Adrenal gland (tissue), 12 donors: Measurements from ENCODE around the gene MAPKAP1. TPM values are rescaled to one million over a fixed set of nuclear protein-coding genes. Genes with fewer than 3 reads are reported as not detected.

Experiments used
- DNase-seq, 7 donors: peaks; one replicate each; pipeline ENCODE4 v3.0.0-alpha.2; 2019 to 2020
- H3K27ac ChIP-seq, 5 donors: fragments of 200-600 bp; sonication (generic) in 4 of 5; 1 replicate in 3 of 5; 2 replicates in 2 of 5; pipeline versions ENCODE4 v1.5.1 to v1.8.0; 2016 to 2020; ENCODE audit warnings: mild to moderate bottlenecking in 1 of 5
- H3K27me3 ChIP-seq: fragments of 200-600 bp; 2 replicates; pipeline ENCODE4 v1.8.0; 2021
- H3K36me3 ChIP-seq, 2 donors: fragments of 200-600 bp; replicated peaks in 1 of 2; 1 replicate in 1 of 2; 2 replicates in 1 of 2; pipeline versions ENCODE4 v1.5.1 to v1.8.0; 2018 to 2022
- H3K4me1 ChIP-seq, 2 donors: fragments of 200-600 bp; replicated peaks in 1 of 2; 1 replicate in 1 of 2; 2 replicates in 1 of 2; pipeline versions ENCODE4 v1.5.1 to v1.8.0; 2018 to 2021
- H3K4me3 ChIP-seq, 4 donors: fragments of 200-600 bp; sonication (generic) in 3 of 4; one replicate each; pipeline ENCODE4 v1.5.1; 2016 to 2018
- H3K9me3 ChIP-seq, 3 donors: fragments of 200-600 bp; sonication (generic) in 1 of 3; replicated peaks in 1 of 3; 1 replicate in 2 of 3; 2 replicates in 1 of 3; pipeline versions ENCODE4 v1.5.1 to v1.8.0; 2016 to 2021
- CTCF ChIP-seq, 6 experiments: fragments of 450-650 bp in 4 of 6; fragments of 200-600 bp in 2 of 6; sonication (generic) in 1 of 6; IDR thresholded peaks; 1 replicate in 5 of 6; 2 replicates in 1 of 6; pipeline versions ENCODE4 v1.5.1 to v1.8.0; 2016 to 2021; ENCODE audit warnings: antibody characterized with exemption in 6 of 6, mild to moderate bottlenecking in 2 of 6, moderate library complexity in 1 of 6
- POLR2A ChIP-seq, 2 donors: fragments of 450-650 bp; IDR thresholded peaks; one replicate each; pipeline ENCODE4 v1.6.1; 2017; ENCODE audit warnings: antibody characterized with exemption in 2 of 2, mild to moderate bottlenecking in 2 of 2, moderate library complexity in 1 of 2
- WGBS, 4 donors: extraction: QIAGEN DNeasy Blood & Tissue Kit in 2 of 4; methylation state at CpG; one replicate each; pipeline versions ENCODE4 v1.1.5 to v1.1.7; 2013 to 2017; 5-methylcytosine and 5-hydroxymethylcytosine counted together
- intact Hi-C, 2 donors: fragments of 100-400 bp; cut with DNase I; formaldehyde crosslinking; loops; one replicate each; pipeline versions ENCODE4 v1.14.1 to v1.15.0; 2022 to 2023
- polyA plus RNA-seq, 3 donors: library from polyadenylated mRNA; stranded (reverse); fragments of 200-250 nt in 2 of 3; fragments of 350-450 nt in 1 of 3; fragmentation: Illumina TruSeq in 1 of 3; extraction: RNeasy Lipid Tissue Mini Kit (QIAGEN cat#74804) in 1 of 3; gene quantifications; one replicate each; pipeline ENCODE4 v1.2.3, GENCODE V29; 2013 to 2014
- total RNA-seq, 9 donors: library from RNA; depleted of rRNA in 4 of 9; stranded (reverse); fragments of >200 nt in 4 of 9; fragments of 120-200 nt in 1 of 9; fragmentation: NEBNext Ultra II Directional in 1 of 9; extraction: Animal tissue kit (Norgen Biotek cat#: 25700) in 1 of 9; gene quantifications; one replicate each; pipeline versions ENCODE4 v1.1.0 to v1.2.4, GENCODE V29; 2013 to 2023
- donor health status: healthy with polysubstance abuse.
- donor health status: Bipolar disorder and iron deficiency.
- donor health status: DM: yes; HTN: yes; CAD: no.
- donor health status: DM: no; HTN: no; CAD: no.
- donor health status: DM: no; HTN: no; CAD: no.
- donor health status: DM: yes; HTN: yes; CAD: no.

MAPKAP1 gene
- total and polyA plus RNA-seq, 12 donors, result 72.2 to 156 (median 94.9) TPM

- no peak for DNase-seq
- intact Hi-C loops, result no loop called here
- Histone ChIP-seq H3K27ac (no peak overlapping the region), H3K4me1 (peaks cover 14 to 22% of the 10 kb centered on the region in 2 donors), H3K4me3 (no peak overlapping the region), H3K27me3 (no peaks in the 10 kb centered on the region), H3K36me3 (no peaks in the 10 kb centered on the region), H3K9me3 (no peaks in the 10 kb centered on the region)
- 91 to 95% (median 94%) methylated on average over 3 of the region's 3 CpGs for WGBS, 4 donors
- TF ChIP-seq CTCF (IDR thresholded peaks at IDR 0.05) (no peak), POLR2A (IDR thresholded peaks at IDR 0.05) (no peak)
Measured at GRCh38 chr9:125653325-125653724, 53.7 kb downstream of the MAPKAP1 start.

GRCh38 chr9:125652759-125653158, 54.2 kb downstream of the MAPKAP1 start:
- no peak for TF ChIP-seq CTCF (IDR thresholded peaks at IDR 0.05)
- TF ChIP-seq POLR2A (IDR thresholded peaks at IDR 0.05), result no peak
- WGBS, 4 donors, result 77 to 81% (median 80%) methylated on average over 6 of the region's 6 CpGs
- intact Hi-C loops, result no loop called here
- H3K4me3 ChIP-seq, result no peak overlapping the region
- no peaks in the 10 kb centered on the region for H3K27me3 ChIP-seq
- H3K36me3 ChIP-seq, result no peaks in the 10 kb centered on the region
- H3K27ac ChIP-seq, result no peak overlapping the region
- DNase-seq, result no peak
- H3K4me1 ChIP-seq, result peaks cover 14 to 22% of the 10 kb centered on the region in 2 donors
- H3K9me3 ChIP-seq, result no peaks in the 10 kb centered on the region

GRCh38 chr9:125652233-125652594, 54.8 kb downstream of the MAPKAP1 start:
- WGBS, 4 donors, result 76 to 84% (median 80%) methylated on average over 2 of the region's 2 CpGs
- DNase-seq, result no peak
- TF ChIP-seq POLR2A (IDR thresholded peaks at IDR 0.05) (no peak), CTCF (IDR thresholded peaks at IDR 0.05) (no peak)
- intact Hi-C loops, result no loop called here
- no peak overlapping the region for H3K4me3 ChIP-seq
- no peaks in the 10 kb centered on the region for H3K9me3 ChIP-seq
- H3K4me1 ChIP-seq, result peaks cover 15 to 25% of the 10 kb centered on the region in 2 donors
- no peaks in the 10 kb centered on the region for H3K27me3 ChIP-seq
- H3K27ac ChIP-seq, result no peak overlapping the region
- H3K36me3 ChIP-seq, result no peaks in the 10 kb centered on the region

DNA sequence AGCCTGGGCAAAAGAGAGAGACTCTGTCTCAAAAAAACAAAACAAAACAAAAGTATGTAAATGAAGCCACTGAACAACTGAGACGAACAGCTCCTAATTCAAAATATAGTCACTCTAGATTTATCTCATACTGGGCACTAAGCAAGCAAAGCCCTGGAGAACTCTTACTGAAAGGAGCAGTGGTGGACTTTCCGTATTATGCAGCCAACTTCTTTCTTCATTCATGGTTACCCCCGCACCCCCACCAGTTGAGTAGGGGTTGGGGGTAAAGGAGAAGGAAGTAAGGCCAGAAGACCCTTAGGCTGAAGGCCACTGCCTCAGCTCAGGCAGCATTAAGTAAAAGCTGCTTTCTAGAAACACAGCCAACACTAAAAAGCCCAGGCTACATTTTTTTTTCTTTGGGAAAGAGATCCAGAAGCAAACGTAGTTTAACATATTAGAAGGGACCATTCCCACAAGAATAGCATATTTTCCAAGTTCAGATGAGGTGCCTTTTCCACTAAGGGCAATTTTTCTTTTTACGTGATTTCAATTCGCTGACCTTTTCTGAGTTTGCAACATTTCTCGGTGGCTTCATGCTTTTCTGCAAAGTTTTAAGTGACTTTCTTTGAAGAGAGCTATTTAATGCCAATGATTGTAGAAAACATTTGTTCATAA, 55.3 kb downstream of the MAPKAP1 start:
- Histone ChIP-seq H3K27me3 (no peaks in the 10 kb centered on the region), H3K9me3 (no peaks in the 10 kb centered on the region), H3K4me1 (peaks cover 19 to 30% of the 10 kb centered on the region in 2 donors), H3K27ac (no peak overlapping the region), H3K4me3 (no peak overlapping the region), H3K36me3 (no peaks in the 10 kb centered on the region)
- 79 to 86% (median 82%) methylated on average over 7 of the region's 7 CpGs for WGBS, 4 donors
- DNase-seq, result no peak
- intact Hi-C loops, result no loop called here
- TF ChIP-seq CTCF (IDR thresholded peaks at IDR 0.05) (no peak), POLR2A (IDR thresholded peaks at IDR 0.05) (no peak)
